HEK293T (cell line): ENCODE data around the gene OR2B6.

Experiments used
- CTCF ChIA-PET: fragments of 350-600 bp; formaldehyde crosslinking; extraction: SDS; loops from one replicate; lab custom pipeline; 2021; ENCODE audit warnings: antibody characterized with exemption, inconsistent platforms; lab: Yijun Ruan, JAX
- POLR2A ChIA-PET: fragments of 350-600 bp; formaldehyde crosslinking; extraction: SDS; loops from one replicate; lab custom pipeline; 2020; ENCODE audit warnings: antibody characterized with exemption, inconsistent platforms; lab: Yijun Ruan, JAX
- DNase-seq: peaks from one replicate; pipeline ENCODE4 v3.0.0; 2012; ENCODE audit warnings: mixed read lengths; ENCODE audit errors: extremely low spot score
- ARNT ChIP-seq: fragments of 450-650 bp; IDR thresholded peaks from 2 replicates; pipeline ENCODE4 v1.6.1; 2017; ENCODE audit warnings: mild to moderate bottlenecking
- BHLHE40 ChIP-seq: fragments of 450-650 bp; IDR thresholded peaks from 2 replicates; pipeline ENCODE4 v1.6.1; 2016; ENCODE audit warnings: mild to moderate bottlenecking, moderate library complexity, borderline replicate concordance
- CTBP1 ChIP-seq: fragments of 450-650 bp; IDR thresholded peaks from 2 replicates; pipeline ENCODE4 v1.6.1; 2016; ENCODE audit warnings: borderline replicate concordance
- ELF4 ChIP-seq: fragments of 450-650 bp; IDR thresholded peaks from 2 replicates; pipeline ENCODE4 v1.6.1; 2017; ENCODE audit warnings: antibody characterized with exemption
- FOXA1 ChIP-seq: fragments of 450-650 bp; IDR thresholded peaks from 2 replicates; pipeline ENCODE4 v1.6.1; 2016; ENCODE audit warnings: mild to moderate bottlenecking
- FOXK2 ChIP-seq: fragments of 450-650 bp; IDR thresholded peaks from 2 replicates; pipeline ENCODE4 v1.6.1; 2016; ENCODE audit warnings: mild to moderate bottlenecking
- FOXM1 ChIP-seq: fragments of 450-650 bp; IDR thresholded peaks from 2 replicates; pipeline ENCODE4 v1.6.1; 2017; ENCODE audit warnings: mild to moderate bottlenecking, borderline replicate concordance
- HDGF ChIP-seq: fragments of 450-650 bp; IDR thresholded peaks from 2 replicates; pipeline ENCODE4 v1.6.1; 2017; ENCODE audit warnings: antibody characterized with exemption, borderline replicate concordance
- L3MBTL2 ChIP-seq: fragments of 450-650 bp; conservative IDR thresholded peaks from 2 replicates; pipeline ENCODE4 v1.6.1; 2016; ENCODE audit warnings: mild to moderate bottlenecking
- LEF1 ChIP-seq: fragments of 450-650 bp; IDR thresholded peaks from 2 replicates; pipeline ENCODE4 v1.6.1; 2017; ENCODE audit warnings: mild to moderate bottlenecking, borderline replicate concordance
- NFRKB ChIP-seq: fragments of 450-650 bp; IDR thresholded peaks from 2 replicates; pipeline ENCODE4 v1.6.1; 2016; ENCODE audit warnings: mild to moderate bottlenecking, moderate library complexity
- PKNOX1 ChIP-seq: fragments of 450-650 bp; IDR thresholded peaks from 2 replicates; pipeline ENCODE4 v1.6.1; 2016
- SP1 ChIP-seq: fragments of 450-650 bp; IDR thresholded peaks from 2 replicates; pipeline ENCODE4 v1.6.1; 2017
- SUZ12 ChIP-seq: fragments of 450-650 bp; IDR thresholded peaks from 2 replicates; pipeline ENCODE4 v1.6.1; 2016; ENCODE audit warnings: mild to moderate bottlenecking
- TARDBP ChIP-seq: fragments of 450-650 bp; IDR thresholded peaks from 2 replicates; pipeline ENCODE4 v1.6.1; 2016
- ZNF384 ChIP-seq: fragments of 450-650 bp; IDR thresholded peaks from 2 replicates; pipeline ENCODE4 v1.6.1; 2016

The OR2B6 gene

GRCh38 chr6:27966044-27966443, 9.0 kb downstream of the OR2B6 start:
- TF ChIP-seq SP1, result no peak
- no peak for TF ChIP-seq FOXA1
- TF ChIP-seq NFRKB, result no peak
- no peak for TF ChIP-seq ZNF384
- no peak for TF ChIP-seq FOXM1
- no peak for TF ChIP-seq FOXK2
- no peak for DNase-seq
- CTCF ChIA-PET, result no interaction called here
- POLR2A ChIA-PET, result no interaction called here

- DNase-seq, result no peak
- CTCF ChIA-PET, result no interaction called here
- POLR2A ChIA-PET, result no interaction called here
- TF ChIP-seq TARDBP, result no peak
- TF ChIP-seq ARNT, result no peak
- no peak for TF ChIP-seq PKNOX1
- no peak for TF ChIP-seq FOXK2
- TF ChIP-seq LEF1, result no peak
- no peak for TF ChIP-seq FOXA1
- TF ChIP-seq ZNF384, result no peak
- TF ChIP-seq FOXM1, result no peak
- no peak for TF ChIP-seq CTBP1
Observed at GRCh38 chr6:27966816-27967426, 9.9 kb downstream of the OR2B6 start.

GRCh38 chr6:27970444-27970843, 13.4 kb downstream of the OR2B6 start:
- CTCF ChIA-PET, result no interaction called here
- POLR2A ChIA-PET, result no interaction called here
- TF ChIP-seq ZNF384 (no peak), NFRKB (no peak), FOXK2 (no peak), SUZ12 (no peak), TARDBP (no peak), PKNOX1 (no peak)
- DNase-seq, result no peak

GRCh38 chr6:27972750-27973149, 15.7 kb downstream of the OR2B6 start:
- ChIA-PET CTCF (no interaction called here), POLR2A (no interaction called here)
- DNase-seq, result no peak

GRCh38 chr6:27977387-27977786, 20.3 kb downstream of the OR2B6 start:
- no peak for TF ChIP-seq FOXM1
- no peak for TF ChIP-seq FOXK2
- no peak for TF ChIP-seq NFRKB
- TF ChIP-seq CTBP1, result no peak
- ChIA-PET CTCF (no interaction called here), POLR2A (no interaction called here)
- DNase-seq, result no peak

More at GRCh38 chr6:27972750-27973149, 15.7 kb downstream of the OR2B6 start:
- TF ChIP-seq FOXM1, result no peak
- no peak for TF ChIP-seq PKNOX1
- no peak for TF ChIP-seq ZNF384
- TF ChIP-seq CTBP1, result no peak
- TF ChIP-seq FOXK2, result no peak
- TF ChIP-seq FOXA1, result no peak

GRCh38 chr6:27978705-27979104, 21.7 kb downstream of the OR2B6 start:
- CTCF ChIA-PET, result no interaction called here
- POLR2A ChIA-PET, result no interaction called here
- no peak for TF ChIP-seq FOXK2
- TF ChIP-seq PKNOX1, result no peak
- no peak for TF ChIP-seq ZNF384
- TF ChIP-seq TARDBP, result no peak
- no peak for TF ChIP-seq CTBP1
- TF ChIP-seq NFRKB, result no peak
- TF ChIP-seq HDGF, result no peak

GRCh38 chr6:27980111-27980510, 23.1 kb downstream of the OR2B6 start:
- TF ChIP-seq ARNT (no peak), ELF4 (no peak), SP1 (no peak), ZNF384 (no peak), HDGF (no peak), CTBP1 (no peak), TARDBP (no peak), FOXA1 (no peak), FOXM1 (no peak), FOXK2 (no peak), BHLHE40 (no peak), NFRKB (no peak), SUZ12 (no peak), L3MBTL2 (no peak), LEF1 (no peak)
- DNase-seq, result no peak
- ChIA-PET CTCF (no interaction called here), POLR2A (no interaction called here)

More at GRCh38 chr6:27978705-27979104, 21.7 kb downstream of the OR2B6 start:
- no peak for DNase-seq
